Activated effector memory CD4-positive, alpha-beta T cell treated with anti-CD3 and anti-CD28 coated beads, Interleukin-2, amount 50 U/mL, for 16 hours (primary cell): ENCODE measurements around the gene SLCO2B1.

Source experiments
- DNase-seq: peaks from one replicate; pipeline ENCODE4 v3.0.0-alpha.2; 2020

Gene SLCO2B1

GRCh38 chr11:75229466-75229865 is 78.6 kb downstream of the SLCO2B1 start:
- no peak for DNase-seq

- DNase-seq: no peak
These were observed 79.7 kb downstream of the SLCO2B1 start for GRCh38 chr11:75230621-75231020.

GRCh38 chr11:75233754-75234172 is 82.9 kb downstream of the SLCO2B1 start:
- peak; percentile 51 for DNase-seq

- peak; percentile 34 for DNase-seq
These were observed 85.2 kb downstream of the SLCO2B1 start for GRCh38 chr11:75236062-75236461.

- DNase-seq: no peak
These were observed 86.1 kb downstream of the SLCO2B1 start for GRCh38 chr11:75237050-75237449.

- DNase-seq: peak; percentile 48
These were observed 87.9 kb downstream of the SLCO2B1 start for GRCh38 chr11:75238595-75239440.

GRCh38 chr11:75239531-75240290 is 88.8 kb downstream of the SLCO2B1 start:
- DNase-seq: peak; percentile 30

- peak; percentile 71 for DNase-seq
These were observed 89.6 kb downstream of the SLCO2B1 start, which contains the start of gene TPBGL for GRCh38 chr11:75240311-75241035. TSS of gene TPBGL (plus strand) at chr11:75240774. CDS start at chr11:75241050, 276 bp downstream.

GRCh38 chr11:75241036-75241905 is 90.4 kb downstream of the SLCO2B1 start:
- DNase-seq: peak; percentile 96

GRCh38 chr11:75241906-75242644 is 91.2 kb downstream of the SLCO2B1 start:
- DNase-seq: peak; percentile 55

- peak; percentile 55 for DNase-seq
These were observed 92.1 kb downstream of the SLCO2B1 start for GRCh38 chr11:75242722-75243600.

- peak; percentile 47 for DNase-seq
These were observed 93.3 kb downstream of the SLCO2B1 start for GRCh38 chr11:75244052-75244814.

GRCh38 chr11:75245356-75246005 is 94.6 kb downstream of the SLCO2B1 start:
- DNase-seq: peak; percentile 28

GRCh38 chr11:75246006-75246670 is 95.2 kb downstream of the SLCO2B1 start:
- peak; percentile 30 for DNase-seq

GRCh38 chr11:75246671-75247350 is 95.9 kb downstream of the SLCO2B1 start:
- peak; percentile 37 for DNase-seq

- DNase-seq: no peak
These were observed 98.0 kb downstream of the SLCO2B1 start for GRCh38 chr11:75248924-75249256.

- peak; percentile 6 for DNase-seq
These were observed 98.8 kb downstream of the SLCO2B1 start for GRCh38 chr11:75249704-75250103.

GRCh38 chr11:75254326-75254725 is 103.4 kb downstream of the SLCO2B1 start:
- DNase-seq: no peak
